Cortex of kidney (tissue), 1 donor: ENCODE results near the gene SMG9.
"Not testable (repeated sequence)": the region's sequence is repeated elsewhere in the genome, so short reads cannot be mapped to it uniquely, and the experiment has no call there.

Source experiments
- DNase-seq: peaks from one replicate; lab custom pipeline; 2025; lab: John Stamatoyannopoulos, UW

The SMG9 gene

DNA sequence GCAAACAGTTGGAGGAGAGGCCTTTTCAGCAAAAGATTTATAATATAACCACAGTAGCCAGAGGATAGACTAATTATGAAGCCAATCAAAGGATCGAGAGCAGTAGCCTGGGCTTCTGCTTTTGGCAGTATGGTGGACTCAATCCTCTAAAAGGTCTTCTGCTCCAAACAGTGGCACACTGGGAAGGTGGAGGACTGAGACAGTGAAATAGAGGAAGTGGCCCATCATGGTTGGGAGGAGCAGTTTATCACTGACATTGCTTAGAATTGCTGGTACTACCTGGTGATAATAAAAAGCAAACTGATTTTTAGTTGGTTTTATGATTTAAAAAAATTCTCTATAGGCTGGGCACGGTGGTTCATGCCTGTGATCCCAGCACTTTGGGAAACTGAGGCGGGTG is 63.9 kb downstream of the SMG9 start:
- no peak for DNase-seq

DNA sequence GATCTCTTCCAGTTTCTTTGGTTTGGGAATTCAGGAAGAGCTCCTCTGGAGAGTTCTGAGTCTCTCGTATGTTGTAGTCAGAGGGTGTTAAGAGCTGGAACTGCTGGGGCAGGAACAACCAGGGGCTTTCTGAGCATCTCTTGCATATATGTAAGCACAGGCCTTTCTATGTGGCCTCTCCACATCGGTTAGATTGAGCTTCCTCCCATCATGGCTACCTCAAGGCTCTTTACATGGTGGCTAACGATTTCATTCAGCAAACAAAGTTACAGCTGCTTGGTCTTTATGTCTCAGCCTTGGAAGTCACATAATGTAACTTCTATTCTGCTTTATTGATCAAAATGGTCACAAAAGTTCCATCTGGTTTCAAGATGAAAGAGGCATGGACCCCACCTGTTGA is 64.3 kb downstream of the SMG9 start:
- DNase-seq, result no peak

DNA sequence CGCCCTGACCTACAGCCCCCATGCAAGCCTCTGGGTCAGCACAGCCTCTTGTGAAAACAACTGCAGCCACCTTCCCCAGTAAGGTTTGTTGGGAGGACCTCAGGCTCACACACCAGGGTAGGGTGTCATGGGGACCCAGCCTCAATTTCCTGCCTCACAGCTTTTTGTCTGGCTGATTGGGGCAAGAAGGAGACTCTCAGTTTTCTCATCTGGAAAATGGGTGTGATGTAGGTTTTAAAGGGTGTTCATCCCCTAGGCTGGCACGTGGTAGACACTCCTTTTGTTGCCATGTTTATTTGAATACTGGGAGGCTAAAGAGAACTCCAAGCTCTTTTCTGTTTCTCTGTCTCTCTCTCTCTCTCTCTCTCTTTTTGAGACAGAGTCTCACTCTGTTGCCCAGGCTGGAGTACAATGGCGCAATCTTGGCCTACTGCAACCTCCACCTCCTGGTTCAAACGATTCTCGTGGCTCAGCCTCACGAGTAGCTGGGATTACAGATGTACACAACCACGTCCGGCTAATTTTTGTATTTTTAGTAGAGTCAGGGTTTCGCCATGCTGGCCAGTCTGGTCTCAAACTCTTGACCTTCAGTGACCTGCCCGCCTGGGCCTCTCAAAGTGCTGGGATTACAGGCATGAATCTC is 66.6 kb downstream of the SMG9 start:
- no peak for DNase-seq

DNA sequence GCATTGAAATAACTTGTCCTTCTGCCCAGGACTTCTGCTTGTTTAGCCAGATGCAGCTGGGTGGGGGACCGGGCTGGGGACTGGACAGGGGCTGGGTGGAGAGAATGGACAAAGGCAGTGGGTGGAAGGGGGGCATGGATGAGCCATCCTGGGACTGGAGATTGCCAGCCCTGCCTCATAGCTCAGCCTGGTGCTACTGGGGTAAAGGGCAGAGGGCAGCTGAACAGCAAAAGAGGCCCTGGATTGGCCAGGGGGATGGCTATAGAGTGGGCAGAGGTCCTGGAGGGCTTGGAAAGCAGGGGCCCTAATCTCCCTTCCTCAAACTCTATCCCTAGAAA is 67.1 kb downstream of the SMG9 start:
- no peak for DNase-seq

DNA sequence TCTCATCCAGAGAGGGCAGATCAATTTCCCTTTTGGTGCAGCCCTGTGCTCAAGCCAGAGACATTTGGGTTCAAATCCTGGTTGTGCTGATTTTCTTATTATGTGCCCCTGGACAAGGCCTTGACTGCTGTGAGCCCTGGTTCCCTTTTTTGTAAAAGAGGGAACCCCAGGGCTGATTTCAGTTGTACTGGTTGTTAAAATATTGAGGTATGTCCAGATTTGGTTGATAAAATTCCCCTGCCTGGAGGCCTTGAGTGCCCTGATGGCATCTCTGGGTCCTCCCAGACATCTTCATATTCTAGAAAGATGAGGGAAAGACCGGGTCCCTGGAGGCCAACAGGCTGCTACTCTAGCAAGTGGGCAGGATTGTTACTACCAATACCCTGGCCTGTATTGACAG is 70.4 kb downstream of the SMG9 start:
- DNase-seq, result no peak

DNA sequence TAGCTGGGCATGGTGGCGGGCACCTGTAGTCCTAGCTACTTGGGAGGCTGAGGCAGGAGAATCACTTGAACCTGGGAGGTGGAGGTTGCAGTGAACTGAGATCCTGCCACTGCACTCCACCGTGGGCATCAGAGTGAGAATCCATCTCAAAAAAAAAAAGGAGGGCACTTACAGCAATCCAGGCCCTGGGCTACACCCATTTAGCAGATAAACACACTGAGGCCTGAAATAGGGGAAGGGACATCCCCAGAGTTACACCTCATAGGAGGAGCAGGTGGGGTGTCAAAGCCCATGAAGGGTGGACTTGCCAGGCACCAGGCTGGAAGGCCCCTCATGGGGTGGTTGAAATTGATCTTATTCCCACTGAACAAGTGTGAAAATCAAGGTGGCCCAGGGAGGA is 70.9 kb downstream of the SMG9 start:
- DNase-seq, result no peak

DNA sequence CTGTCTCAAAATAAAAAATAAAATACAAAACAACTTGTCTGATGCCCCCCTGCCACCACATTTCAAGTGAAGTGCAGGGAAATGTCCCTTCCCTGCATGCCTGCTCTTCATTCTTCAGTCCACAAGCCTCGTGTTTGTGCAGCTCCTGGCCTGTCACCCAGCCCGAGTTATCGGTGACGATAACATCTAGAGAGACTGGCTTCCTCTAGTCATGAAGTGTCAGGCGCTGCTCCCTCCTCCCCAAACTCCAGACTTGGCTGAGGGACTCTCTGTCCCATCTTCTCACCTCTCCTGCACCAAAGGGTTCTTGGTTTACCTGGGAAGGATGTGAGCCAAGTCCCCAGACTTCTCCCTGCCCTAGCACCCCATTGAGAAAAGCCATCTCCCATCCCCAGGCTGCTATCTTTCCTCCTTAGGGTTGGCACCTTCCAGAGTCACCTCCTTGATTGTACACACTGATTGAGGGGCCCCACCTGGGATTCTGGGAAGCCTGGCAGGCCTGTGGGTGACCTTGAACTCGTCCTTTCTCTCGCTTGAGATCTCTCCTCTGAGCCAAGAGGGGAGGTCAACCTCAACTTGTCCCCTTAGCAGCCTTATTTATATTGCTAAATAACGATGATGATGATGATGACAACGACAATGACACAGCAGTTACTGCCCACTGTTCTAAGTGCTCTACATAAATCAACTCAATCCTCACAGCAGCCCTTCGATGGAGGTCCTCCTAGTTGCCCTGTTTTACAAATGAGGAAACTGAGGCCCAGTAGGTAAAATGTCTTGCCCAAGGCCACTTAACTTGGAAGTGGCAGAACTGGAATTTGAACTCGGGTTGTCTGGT is 71.7 kb downstream of the SMG9 start:
- DNase-seq, result no peak

DNA sequence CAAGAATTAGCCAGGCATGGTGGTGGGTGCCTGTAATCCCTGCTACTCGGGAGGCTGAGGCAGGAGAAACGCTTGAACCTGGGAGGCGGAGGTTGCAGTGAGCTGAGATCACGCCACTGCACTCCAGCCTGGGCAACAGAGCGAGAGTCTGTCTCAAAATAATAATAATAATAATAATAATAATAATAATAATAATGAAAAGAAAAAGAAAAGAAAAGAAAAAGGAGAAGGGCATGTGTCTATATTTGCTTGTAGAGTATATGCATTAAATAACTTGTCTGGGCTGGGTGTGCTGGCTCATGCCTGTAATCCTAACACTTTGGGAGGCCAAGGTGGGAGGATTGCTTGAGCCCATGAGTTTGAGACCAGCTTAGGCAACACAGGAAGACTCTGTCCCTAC is 72.5 kb downstream of the SMG9 start:
- DNase-seq, result not testable (repeated sequence)

DNA sequence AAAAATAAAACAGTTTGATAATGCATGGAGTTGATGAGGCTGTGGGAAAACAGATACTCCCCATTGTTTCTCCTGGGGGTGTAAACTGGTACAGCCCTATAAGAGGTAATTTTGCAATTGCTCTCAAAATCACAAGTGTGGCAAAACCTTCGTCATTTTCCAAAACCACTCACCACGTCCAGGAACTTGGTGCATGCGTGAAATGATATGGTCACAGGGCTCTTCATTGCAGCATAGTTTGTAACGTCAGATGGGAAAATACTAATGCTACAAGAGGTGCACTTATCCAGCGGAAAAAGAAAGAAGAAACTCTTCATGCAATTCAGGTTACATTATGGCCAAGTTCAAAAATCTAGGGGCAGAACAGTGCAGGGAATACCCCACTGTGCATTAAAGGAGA is 72.9 kb downstream of the SMG9 start:
- DNase-seq, result no peak

DNA sequence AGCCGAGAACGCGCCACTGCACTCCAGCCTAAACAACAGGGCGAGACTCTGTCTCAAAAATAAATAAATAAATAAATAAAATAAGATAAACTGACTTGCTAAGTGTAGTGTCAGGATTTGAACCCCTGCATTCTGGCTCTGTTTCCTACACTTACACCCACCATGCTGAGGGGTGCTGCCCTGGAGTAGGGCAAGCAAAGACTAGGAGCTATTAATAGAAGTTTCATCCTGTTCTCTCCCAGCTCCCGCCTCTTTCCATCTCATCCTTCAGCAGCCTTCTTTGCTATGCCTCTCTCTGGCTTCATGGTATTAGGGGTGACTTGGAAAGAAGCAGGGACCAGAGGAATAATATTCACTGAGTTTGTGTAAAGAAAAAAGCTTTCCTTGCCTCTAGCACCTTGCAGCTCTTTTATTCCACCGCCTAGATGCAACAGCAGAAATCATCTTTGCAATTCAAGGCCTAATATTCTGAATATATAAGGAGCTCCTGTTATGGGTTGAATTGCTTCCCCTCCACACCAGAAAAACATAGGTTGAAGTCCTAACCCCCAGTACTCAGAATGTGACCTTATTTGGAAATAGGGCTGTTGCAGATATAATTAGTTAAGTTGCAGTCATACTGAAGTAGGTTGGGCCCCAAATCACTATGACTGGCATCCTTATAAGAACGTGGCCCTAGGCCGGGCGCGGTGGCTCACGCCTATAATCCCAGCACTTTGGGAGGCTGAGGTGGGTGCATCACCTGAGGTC is 76.1 kb downstream of the SMG9 start:
- DNase-seq, result no peak
